CD4-positive, alpha-beta T cell treated with Interleukin-12 subunit alpha and Interleukin-12 subunit beta, for 1 hour (primary cell): ENCODE measurements around the gene NUPR1.
"Not testable (repeated sequence)": the region's sequence is repeated elsewhere in the genome, so short reads cannot be mapped to it uniquely, and the experiment has no call there.

Experiments used
- DNase-seq: peaks from one replicate; pipeline ENCODE4 v3.0.0-alpha.2; 2020

The NUPR1 gene, protein sequence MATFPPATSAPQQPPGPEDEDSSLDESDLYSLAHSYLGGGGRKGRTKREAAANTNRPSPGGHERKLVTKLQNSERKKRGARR

DNA sequence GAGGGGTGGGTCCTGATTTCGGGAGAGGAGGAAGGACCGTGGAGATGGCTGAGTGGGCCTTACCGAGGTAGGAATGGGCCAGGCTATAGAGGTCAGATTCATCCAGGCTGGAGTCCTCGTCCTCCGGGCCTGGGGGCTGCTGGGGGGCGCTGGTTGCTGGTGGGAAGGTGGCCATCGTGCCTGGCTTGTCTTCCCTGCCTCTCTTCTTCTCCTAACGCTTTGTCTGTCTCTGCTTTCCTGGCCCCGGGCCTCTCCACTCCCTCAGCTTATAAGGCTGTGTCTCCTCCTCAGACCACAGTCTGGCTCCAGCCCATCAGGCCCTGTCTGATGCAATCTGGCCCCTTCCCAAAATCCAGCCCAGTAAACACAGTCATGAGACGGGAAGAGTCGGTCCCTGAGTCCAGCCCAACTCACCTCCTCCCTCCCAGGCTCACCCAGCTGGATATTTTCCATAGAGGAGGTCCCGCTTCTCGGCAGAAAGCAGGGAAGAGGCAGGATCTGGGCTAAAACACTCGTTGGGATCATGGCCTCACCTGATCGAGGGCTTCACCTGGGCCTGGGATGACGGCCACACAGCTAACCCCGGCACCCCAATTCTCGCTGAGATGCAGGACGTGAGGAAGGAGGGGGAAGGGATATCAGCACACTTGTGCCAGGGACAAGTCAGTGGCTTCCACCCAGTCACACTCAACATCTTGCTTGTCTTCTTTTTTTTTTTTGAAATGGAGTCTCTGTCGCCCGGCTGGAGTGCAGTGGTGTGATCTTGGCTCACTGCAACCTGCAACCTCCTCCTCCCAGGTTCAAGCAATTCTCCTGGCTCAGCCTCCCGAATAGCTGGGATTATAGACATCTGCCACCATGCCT lies at the start of gene NUPR1:
Gene NUPR1, minus strand, starts transcription at position 242 of the 864 bp plus-strand sequence. Its CDS starts 67 bp downstream, at position 175.
- no peak for DNase-seq

DNA sequence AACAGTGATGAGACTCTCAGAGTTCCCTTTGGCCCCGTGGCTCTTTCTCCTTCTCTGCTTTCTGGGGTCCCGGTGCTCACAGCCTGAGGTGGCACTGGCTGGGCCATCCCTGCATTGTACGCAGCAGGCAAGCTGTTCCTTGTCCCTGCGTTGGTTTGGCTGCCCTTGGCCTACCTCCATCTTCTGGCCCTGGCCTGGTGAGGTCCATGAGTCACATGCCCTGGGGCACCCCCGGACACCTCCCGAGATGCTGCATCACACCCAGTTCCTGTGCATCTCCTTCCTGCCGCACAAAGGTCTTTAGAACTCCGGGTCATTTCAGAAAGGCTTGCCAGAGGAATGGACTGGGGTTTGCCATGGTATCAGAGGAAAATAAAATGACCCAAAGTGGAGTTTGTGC lies 48.6 kb upstream of the NUPR1 start:
- DNase-seq, result no peak

DNA sequence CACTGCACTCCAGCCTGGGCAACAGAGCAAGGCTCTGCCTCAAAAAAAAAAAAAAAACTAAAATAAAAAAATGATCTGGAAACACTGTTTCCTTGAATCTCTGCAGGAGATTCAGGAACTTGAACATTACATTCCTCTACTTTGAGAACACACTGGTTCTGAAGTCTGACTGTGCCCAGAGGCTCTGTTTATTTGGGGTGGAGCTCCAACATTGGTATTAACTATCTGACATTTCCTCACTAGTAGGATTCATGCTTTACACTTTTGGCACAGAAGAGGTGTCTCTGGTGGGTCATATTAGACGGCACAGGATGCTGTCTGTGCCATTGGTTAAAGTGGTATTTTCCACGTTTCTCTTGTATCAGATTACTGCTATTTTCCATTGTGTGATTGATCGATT lies 47.7 kb upstream of the NUPR1 start:
- no peak for DNase-seq

DNA sequence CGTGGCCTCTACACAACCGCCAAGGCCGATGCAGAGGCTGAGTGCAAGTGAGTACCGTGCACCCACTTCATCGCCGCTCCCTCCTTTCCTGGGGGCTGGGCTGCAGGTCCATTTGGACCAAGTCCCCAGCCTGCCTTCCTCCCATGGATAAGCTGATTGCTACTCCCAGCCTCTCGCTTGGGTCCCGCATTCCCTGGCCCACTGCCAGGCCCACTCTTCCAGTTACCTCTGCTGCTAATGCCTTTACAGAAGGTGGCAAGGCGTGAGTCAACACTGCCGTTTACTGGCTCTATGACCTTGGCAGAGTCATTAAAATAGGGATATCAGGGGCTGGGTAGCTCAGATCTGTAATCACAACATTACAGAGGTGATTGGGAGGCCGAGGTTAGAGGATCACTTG lies 46.9 kb upstream of the NUPR1 start:
- DNase-seq, result no peak

DNA sequence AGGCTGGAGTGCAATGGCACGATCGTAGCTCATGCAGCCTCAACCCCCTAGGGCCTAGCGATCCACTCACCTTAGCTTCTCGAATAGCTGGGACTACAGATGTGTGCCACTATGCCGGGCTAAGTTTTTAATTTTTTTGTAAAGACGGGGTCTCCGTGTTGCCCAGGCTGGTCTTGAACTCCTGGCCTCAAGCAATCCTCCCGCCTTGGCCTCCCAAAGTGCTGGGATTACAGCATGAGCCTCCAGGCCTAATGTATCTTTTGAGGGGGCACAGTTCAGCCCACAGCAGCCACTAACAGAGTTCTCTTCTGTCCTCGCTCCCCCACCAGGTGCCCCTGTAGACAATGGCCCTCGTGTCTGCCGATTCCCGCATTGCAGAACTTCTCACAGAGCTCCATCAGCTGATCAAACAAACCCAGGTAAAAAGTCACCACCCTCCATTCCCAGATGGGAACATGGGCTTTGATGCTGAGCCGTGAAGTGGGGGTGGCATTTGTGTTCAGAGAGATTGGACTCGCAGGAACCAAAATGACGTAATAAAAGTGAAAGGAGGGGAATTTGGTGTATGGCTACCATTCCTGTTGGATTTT lies 42.0 kb upstream of the NUPR1 start:
- no peak for DNase-seq

DNA sequence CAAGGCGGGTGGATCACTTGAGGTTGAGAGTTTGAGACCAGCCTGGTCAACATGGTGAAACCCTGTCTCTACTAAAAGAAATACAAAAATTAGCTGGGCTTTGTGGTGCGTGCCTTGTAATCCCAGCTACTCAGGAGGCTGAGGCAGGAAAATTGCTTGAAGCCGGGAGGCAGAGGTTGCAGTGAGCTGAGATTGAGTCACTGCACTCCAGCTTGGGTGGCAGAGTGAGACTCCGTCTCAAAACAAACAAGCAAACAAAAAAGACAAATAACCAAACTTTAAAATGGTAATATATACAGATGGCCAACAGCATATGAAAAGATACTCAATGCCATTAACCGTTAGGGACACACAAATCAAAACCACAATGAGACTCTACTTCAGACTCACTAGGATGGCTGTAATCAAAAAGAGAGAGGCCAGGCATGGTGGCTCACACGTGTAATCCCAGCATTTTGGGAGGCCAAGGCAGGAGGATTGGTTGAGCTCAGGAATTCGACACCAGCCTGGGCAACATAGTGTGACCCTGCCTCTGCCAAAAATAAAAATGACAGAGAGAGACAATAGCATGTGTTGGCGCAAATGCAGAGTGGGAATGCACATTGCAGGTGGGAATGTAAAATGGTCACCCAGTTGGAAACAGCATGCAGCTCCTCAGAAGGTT lies 36.8 kb upstream of the NUPR1 start:
- no peak for DNase-seq

DNA sequence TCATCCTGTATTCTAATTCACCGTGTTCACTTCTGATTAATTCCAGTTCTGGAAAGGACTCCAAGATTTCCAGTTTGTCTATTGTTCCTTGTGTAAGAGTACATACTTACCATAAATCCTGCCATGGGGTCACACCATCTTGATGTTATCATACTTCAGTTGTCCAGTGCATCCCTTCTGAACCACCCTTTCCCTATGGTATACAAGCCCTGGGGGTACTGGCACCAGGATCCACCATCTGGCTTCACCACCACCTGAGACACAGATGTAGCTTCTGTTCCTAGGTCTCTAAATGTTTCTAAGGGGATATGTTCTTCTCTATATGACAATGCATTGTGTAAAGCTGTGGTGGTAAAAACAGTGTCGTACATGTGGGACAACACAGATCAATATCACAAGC lies 36.2 kb upstream of the NUPR1 start:
- DNase-seq, result no peak

DNA sequence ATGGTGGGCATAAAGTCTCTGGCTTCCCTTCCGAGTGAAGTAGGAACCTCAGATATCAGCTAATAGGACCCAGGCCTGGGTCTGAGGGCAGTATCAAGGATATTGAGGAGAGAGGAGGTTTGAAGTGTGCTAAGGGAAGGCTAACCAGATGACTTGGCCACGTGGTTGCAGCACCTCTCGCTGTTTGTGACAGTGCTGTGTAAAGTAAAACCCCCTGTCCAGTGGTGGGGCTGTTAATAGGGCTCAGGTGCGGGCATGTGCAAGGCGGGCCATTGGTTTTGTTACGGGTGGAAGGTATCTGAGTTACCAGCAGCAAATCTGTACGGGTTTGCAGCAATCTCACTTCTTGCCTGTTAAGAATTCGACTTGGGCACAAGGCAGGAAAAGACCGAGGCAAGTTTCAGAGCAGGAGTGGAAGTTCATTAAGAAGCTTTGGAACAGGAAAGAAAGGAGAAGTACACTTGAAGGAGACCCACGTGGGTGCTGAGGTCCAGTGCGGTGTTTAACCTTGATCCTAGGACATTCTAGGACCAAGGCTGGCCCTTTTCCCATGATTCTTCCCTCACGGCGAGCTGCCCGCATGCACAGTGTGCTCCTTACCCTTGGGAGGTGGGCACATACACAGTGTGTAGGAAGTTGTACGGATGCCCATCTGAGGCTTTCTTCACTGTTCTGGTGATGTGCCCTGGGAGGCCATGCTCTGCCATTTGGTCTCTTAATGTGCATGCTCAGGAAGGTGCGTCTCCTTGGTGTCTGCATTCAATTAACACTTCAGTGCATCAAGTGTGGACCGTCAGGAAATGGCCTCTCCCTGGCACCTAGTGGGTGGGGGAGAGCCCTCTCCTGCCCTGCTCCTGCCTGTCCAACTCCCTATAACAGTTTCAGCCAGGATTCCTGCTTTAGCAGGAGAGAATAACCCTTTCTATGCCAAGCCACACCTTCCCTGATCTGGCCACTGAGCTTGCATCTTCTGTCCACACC lies 35.3 kb upstream of the NUPR1 start:
- DNase-seq, result no peak

DNA sequence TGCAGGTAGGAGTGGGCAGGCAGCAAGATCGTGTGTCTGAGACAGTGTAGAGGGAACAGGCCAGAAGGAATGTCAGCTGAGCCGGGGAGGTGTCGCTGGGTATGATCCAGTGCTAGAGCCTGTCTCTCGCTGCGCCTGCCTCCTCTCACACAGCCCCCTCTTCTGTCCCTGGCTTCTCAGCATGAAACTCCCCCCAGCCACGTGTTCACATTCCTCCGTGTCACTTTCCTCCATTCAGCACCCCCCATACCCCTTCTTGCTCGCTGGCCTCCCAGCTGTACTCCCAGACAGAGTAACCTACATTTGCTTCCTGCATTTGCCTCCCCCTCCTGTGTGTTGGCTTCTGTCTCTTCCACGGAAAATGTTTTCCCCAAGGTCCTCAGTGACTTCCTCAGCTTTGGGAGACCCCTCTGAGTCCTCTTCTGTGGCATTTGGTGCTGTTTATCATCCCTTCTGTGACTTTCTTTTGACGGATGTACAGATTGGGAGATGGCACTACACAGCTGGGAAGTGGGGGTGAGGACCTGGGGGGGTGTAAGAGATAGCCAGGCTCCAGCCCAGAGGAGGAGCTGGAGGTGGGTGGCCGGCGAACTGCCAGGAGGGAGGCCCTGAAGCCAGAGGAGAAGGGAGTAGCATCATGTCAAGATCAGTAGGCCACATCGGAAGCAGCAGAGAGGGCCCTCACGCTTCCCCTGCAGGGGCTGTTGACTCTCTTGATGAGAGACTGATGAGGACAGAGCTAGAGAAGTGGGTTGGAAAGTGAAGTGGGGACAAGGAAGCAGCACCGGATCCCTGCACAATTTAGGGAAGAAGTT lies 34.1 kb upstream of the NUPR1 start:
- DNase-seq, result no peak

DNA sequence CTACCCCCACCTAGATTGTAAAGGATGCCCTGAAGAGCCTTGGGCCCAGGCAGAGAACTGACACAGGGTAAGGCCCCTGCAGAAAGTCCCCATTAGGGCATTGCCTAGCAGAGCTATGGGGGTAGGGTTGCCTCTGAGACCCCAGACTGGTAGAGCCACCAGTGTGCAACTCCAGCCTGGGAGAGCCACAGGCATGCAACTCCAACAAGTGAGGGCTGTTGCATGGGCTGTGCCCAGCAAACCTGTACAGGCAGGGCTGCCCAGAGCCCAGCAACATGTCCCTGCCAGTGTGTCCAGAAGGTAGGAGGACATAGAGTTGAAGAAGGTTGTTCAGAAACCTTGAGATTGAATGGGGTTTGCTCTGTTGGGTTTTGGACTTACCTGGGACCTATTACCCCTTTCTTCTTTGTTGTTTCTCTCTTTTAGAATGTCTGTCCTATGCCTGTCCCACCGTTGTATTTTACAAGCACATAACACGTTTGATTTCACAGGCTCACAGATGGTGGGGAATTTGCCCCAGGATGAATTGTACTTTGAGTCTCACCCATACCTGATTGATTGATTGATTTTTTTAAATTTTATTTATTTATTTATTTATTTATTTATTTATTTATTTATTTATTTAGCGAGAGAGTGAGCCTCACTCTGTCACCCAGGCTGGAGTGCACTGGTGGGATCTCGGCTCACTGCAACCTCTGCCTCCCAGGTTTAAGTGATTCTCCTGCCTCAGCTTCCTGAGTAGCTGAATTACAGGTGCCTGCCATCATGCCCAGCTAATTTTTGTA lies 31.4 kb upstream of the NUPR1 start:
- DNase-seq, result no peak

DNA sequence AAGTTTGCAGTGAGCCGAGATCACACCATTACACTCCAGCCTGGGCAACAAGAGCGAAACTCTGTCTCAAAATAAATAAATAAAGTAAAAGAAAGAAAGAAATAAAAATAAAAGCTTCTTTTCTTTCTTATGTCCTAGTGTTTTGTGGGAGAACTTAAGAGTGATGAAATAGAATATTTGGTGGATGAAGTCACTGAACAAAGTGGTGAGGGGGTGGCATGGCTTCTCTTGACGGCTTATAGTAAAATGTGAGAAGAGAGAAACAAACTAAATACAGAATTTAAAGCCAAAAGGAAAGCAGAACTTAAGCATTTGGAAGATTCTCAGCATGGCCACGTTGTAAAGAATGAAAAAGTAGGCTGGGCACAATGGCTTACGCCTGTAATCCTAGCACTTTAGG lies 30.2 kb upstream of the NUPR1 start:
- DNase-seq, result no peak

DNA sequence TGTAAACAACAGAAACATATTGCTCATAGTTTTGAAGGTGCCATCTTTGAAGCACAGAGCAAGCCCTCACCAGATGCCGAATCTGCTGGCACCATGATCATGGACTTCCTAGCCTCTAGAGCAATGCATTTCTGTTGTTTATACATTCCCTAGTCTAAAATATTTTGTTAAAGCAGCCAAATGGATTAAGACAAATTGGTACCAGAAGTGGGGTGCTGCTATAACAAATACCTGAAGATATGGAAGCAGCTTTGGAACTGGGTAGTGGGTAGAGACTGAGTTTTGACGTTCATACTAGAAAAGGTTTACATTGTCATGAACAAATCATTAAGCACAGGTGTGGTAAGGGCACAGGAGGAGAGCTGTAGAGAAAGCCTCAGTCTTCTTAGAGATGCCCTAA lies 28.5 kb upstream of the NUPR1 start:
- DNase-seq, result no peak

DNA sequence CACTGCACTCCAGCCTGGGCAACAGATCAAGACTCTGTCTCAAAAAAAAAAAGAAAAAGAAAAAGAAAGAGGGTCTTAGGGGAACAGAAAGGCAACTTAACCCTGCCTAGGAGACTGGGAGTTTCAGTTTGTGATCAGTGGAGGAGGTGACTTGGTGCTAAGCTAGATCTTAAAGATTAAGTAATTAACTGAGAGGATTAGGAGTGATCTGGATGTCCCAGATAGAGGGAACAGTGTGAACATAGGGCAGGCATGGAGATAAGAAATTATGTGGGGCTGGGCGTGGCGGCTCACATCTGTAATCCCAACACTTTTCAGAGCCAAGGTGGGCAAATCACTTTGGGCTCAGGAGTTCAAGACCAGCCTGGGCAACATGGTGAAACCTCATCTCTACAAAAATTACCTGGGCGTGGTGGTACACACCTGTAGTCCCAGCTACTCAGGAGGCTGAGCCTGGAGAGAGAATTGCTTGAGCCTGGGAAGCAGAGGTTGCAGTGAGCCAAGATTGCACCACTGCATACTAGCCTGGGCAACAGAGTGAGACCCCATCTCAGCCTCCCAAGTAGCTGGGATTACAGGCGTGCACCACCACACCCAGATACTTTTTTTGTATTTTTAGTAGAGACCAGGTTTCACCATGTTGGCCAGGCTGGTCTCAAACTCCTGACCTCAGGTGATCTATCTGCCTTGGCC lies 27.6 kb upstream of the NUPR1 start:
- not testable (repeated sequence) for DNase-seq

DNA sequence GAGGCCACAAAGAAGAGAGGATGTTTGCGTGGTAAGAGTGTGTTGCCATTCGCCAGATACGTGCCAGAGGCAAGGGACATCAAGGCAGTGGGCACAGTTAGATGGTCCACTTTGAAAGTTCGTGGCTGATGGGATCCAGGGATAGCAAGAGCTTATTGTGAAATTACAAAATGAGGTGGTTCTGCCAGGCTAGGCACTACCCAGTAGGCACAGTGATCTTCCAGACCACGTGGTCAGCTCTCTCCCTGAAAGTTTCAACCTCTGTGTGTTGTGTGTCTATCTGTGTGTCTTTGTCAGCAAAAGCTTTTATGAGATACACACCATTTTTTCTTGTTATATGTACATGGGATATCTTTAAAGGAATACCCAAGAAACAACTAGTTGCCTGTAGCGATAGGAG lies 24.4 kb upstream of the NUPR1 start:
- DNase-seq, result no peak

DNA sequence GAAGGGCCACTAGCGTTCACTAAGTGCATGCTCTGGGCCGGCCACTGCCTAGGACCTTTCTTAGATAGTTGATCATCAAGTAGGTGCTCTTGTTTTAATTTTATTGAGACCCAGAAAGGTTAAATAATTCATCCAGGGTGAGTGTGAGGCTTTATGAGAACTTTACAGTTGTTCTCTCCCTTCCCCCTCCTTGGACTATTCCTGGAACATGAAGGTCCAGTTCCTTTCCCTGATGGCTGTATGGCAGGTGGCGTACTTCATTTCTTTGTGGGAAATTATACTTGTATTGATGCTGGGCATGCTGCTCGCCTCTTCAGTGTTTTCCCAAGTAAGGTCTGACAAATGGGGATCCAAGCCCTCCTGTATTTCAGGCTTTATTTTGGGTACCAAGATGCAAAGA lies 23.4 kb upstream of the NUPR1 start:
- DNase-seq, result no peak

DNA sequence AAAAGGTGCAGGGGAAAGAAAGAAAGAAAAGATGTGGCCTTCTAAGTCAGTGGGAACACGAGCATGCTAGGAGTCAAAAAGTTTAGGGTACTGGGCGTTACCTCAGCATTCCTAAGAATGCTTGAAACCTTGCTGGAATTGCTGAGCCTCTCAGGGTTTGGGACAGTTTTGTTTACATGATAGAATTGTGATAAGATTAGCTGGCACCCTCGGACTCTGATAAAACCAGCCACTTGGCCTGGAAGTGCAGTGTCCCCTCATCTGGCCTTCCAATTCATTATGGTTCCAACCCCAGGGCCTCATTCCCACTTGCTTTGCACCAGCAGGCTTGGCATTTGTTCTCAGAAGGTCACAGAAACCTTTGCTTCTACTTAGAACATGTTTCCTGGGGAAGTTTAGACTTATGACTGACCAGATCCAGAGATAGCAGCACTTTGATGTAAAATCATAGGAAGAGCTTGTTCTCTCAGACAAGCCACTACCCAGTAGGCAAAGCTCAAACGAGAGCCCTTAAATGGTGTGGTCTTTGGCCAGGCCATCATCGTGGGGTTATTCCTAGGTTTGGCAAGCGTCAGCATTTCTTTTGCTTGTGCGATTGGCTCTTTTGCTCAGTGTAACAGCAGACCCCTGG lies 22.9 kb upstream of the NUPR1 start:
- no peak for DNase-seq

DNA sequence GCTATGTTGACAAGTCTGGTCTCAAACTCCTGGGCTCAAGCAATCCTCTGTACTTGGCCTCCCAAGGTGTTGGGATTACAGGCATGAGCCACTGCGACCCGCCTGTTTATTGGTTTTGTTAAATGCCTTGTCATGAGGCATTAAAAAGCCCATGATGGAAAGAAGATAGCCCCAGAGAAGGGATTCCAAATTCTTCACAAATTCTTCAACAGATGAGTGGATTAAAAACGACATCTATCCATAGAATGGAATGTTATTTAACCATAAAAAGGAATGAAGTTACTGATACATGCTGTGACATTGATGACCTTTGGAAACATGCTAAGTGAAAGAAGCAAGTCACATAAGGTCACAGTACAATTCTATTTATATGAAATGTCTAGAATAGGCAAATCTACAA lies 19.7 kb upstream of the NUPR1 start:
- no peak for DNase-seq

DNA sequence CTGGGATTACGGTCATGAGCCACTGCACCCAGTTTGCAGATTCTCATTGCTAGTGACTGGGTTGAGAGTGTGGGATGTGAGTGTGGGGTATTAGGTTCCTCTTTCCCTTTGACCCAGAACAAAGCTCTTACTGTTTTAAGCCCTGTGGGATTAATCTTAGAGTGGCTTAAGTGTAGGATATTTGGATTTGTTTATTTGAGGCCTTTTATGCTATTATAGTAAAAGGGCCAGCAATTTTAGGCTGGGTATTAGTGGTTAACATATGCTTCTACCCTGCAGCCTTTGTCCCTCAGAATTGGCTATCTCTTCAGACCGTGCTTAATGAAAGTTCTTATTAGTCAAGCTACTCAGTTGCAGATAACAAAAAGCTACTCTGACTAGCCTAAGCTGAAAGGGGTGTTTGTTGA lies 18.1 kb upstream of the NUPR1 start:
- no peak for DNase-seq

DNA sequence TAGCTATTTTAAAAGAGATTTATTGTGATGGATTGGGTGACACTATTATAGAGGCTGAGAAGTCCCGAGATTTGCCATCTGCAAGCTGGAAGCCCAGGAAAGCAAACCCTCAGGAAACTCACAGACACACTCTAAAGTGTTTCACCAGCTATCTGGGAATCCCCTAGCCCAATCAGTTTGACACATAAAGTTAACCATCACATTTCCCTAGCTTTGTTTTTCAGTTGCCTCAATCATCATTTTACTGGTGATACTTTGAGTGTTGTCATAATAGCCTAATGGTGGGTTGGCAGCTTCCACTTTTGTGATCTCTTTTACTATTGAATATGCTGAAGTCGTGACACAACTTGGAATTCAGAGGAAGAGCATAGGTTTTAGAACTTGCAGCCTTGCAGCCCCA lies 16.8 kb upstream of the NUPR1 start:
- DNase-seq, result no peak
